A549 treated with GW870086 at 1 μM for 4 hours (cell line): ENCODE measurements around the gene ADAMTSL2. TPM values are rescaled to one million over a fixed set of nuclear protein-coding genes. Genes with fewer than 3 reads are reported as not detected.

Source experiments
- total RNA-seq: library from RNA; stranded (reverse); fragments of 200-300 nt; extraction: Qiagen RNA extraction; gene quantifications from 5 replicates; pipeline ENCODE4 v1.2.3, GENCODE V29; 2022; ENCODE audit warnings: low read depth

Gene ADAMTSL2
- total RNA-seq: 0.03 TPM in 1 of 5 replicates, not detected in the others

DNA sequence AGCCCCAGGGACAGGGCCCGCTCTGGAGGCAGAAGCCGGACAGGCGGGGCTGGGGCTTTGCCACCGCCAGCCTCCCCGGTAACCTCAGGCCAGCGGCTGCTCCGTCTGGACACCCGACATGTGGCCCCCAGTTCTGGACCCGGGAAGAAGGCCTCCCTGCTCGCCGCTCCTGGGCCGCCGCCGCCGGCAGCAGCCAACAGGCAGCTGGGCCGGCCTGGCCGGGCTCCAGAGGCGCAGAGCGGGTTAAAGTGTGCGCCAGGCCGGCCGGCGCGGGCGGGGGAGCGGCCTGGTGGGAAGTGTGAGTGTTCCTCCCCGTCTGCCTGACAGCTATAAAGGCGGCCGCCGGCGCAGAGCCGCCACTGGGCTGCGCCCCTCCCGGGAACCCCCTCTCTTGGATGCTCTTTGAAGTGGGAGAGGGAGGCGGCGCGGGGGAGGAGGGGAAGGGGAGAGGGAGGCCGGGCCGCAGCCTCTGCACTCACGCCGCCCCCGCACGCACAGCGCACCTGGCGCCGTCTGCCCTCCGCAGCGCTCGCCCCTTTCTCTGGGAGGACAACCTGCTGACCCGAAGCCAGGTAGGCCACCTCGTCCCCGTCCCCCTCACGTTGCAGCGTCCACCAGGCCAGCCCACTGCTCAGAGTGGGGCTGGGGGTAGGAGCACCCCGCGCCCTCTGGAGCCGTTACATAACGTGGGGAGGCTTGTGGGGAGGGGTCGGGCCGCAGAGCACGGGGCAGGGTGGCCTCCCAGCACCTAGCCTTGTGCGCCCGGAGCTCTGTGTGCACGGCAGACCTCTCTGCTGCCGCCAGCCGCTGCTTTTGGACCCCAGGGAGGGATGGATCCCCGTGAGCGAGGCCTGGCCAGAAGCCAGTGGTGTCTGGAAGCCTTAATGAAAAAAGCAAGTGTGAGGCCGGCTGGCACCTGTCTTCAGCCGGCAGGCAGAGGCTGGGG is at the start of gene ADAMTSL2:
ADAMTSL2 (plus strand) TSS at position 359 of the 946 bp plus-strand sequence. CDS start 2,009 bp downstream, outside the sequence.

DNA sequence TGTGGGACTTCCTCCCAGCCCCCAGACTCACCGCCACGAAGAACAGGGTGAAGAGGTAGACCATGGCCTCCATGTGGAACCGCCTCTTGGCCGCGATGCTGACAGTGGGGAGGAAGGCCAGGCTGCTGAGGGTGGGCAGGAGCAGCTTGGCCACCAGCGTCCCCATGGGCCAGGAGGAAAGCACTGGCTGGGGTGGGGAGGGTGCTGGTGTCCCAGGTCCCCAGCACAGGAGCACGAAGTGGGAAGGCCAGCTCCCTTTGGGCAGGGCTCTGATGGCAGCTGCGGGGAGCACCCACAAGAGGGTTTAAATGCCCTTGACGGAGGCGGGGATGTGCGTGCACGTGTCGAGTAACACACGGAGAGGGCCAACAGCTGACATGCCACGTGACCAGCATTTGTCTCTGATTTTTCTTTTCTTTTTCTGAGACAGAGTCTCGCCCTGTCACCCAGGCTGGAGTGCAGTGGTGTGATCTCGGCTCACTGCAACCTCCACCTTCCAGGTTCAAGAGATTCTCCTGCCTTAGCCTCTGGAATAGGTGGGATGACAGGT is 9.8 kb upstream of the ADAMTSL2 start, which contains the start of gene MYMK:
MYMK (minus strand) TSS at position 281 of the 550 bp plus-strand sequence; CDS start at position 166, 115 bp downstream.

DNA sequence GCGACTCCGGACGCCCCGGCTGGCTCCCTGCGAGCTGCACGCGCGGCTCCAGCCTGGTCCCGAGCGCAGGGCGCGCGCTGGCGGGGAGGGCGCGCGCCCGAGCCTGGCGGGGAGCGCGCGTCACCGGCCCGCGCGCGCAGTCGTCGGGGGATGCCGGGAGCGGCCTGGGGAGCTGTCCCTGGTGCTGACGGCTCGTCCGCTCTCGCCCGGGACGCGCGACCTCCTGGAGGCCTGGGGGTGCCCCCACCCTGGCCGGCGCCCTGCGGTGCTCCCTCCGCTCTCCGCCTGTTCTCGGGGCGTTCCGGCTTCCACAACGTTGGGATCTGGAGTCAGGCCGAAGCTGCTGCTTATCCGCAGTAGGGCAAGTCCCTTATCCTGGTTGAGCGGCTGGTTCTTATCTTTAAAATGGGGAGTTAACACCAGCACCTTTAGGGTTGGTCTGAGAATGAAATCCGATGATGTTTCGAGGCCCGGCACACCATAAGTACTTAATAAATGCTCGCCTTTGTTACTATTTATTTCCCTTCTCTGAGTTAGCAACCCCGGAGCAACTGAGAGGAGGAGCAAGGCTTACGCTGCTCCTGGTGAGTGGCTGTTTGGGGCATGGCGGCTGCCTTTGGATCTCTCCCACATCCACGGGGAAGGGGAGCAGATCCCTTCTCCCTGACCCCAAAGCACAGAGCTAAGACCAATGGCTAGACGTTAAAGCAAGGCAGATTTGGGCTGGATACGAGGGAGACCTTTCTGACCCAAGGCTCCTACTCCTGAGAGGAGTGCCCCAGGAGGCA is 75.0 kb downstream of the ADAMTSL2 start, which contains the start of gene FAM163B:
FAM163B (minus strand) TSS at position 79 of the 788 bp plus-strand sequence. CDS start 29,166 bp downstream, outside the sequence.

Other genes with a start within 250 kb of the ADAMTSL2 start
- 19.9 to 29.3 TPM (median 24.0 TPM) in 5 replicates for gene SURF6, start 198.5 kb upstream of the ADAMTSL2 start, total RNA-seq
- gene MED22, start 186.6 kb upstream of the ADAMTSL2 start, total RNA-seq: 21.0 to 32.2 TPM (median 30.2 TPM) in 5 replicates
- 3,291 to 3,531 TPM (median 3,341 TPM) in 5 replicates for gene RPL7A, start 186.5 kb upstream of the ADAMTSL2 start, total RNA-seq
- 37.9 to 50.3 TPM (median 43.3 TPM) in 5 replicates for gene SURF1, start 178.2 kb upstream of the ADAMTSL2 start, total RNA-seq
- 36.7 to 54.8 TPM (median 45.8 TPM) in 5 replicates for gene SURF2, start 178.2 kb upstream of the ADAMTSL2 start, total RNA-seq
- gene SURF4, start 158.6 kb upstream of the ADAMTSL2 start, total RNA-seq: 173 to 210 TPM (median 201 TPM) in 5 replicates
- 0.53 to 1.2 TPM (median 0.68 TPM) in 5 replicates for gene STKLD1, start 158.3 kb upstream of the ADAMTSL2 start, total RNA-seq
- 29.9 to 37.9 TPM (median 32.5 TPM) in 5 replicates for gene REXO4, start 116.7 kb upstream of the ADAMTSL2 start, total RNA-seq
- 0.37 to 1.1 TPM (median 0.52 TPM) in 5 replicates for gene ADAMTS13, start 112.3 kb upstream of the ADAMTSL2 start, total RNA-seq
- gene CACFD1, start 74.7 kb upstream of the ADAMTSL2 start, total RNA-seq: 3.0 to 4.5 TPM (median 4.3 TPM) in 5 replicates
- gene SLC2A6, start 55.6 kb upstream of the ADAMTSL2 start, total RNA-seq: 13.5 to 21.5 TPM (median 19.5 TPM) in 5 replicates
- not detected in 5 replicates for gene MYMK, start 9.7 kb upstream of the ADAMTSL2 start, total RNA-seq
- not detected in 5 replicates for gene FAM163B, start 74.7 kb downstream of the ADAMTSL2 start, total RNA-seq
- not detected in 5 replicates for gene DBH, start 101.7 kb downstream of the ADAMTSL2 start, total RNA-seq
- 0.05 to 0.14 TPM (median 0.06 TPM) in 3 of 5 replicates, not detected in the others for gene SARDH, start 203.6 kb downstream of the ADAMTSL2 start, total RNA-seq